Trophoblast cell (in vitro differentiated cells and primary cell): ENCODE measurements around the gene KCNH1.

Experiments used
- DNase-seq, 2 donors: peaks; one replicate each; pipeline ENCODE4 v3.0.0-alpha.2; 2016
- H2AFZ ChIP-seq: 2 replicates; pipeline ENCODE4 v1.6.1; 2013; ENCODE audit warnings: low read length, moderate library complexity, mild to moderate bottlenecking; ENCODE audit not compliant: insufficient read depth, poor library complexity
- H2AK5ac ChIP-seq: 2 replicates; pipeline ENCODE4 v1.6.1; 2013; ENCODE audit warnings: mild to moderate bottlenecking, low read length
- H2BK120ac ChIP-seq: 2 replicates; pipeline ENCODE4 v1.6.1; 2013; ENCODE audit warnings: low read length, mild to moderate bottlenecking, moderate library complexity; ENCODE audit not compliant: insufficient read depth, poor library complexity
- H2BK12ac ChIP-seq: 2 replicates; pipeline ENCODE4 v1.6.1; 2013; ENCODE audit warnings: mild to moderate bottlenecking, low read length, moderate library complexity
- H2BK5ac ChIP-seq: 2 replicates; pipeline ENCODE4 v1.6.1; 2013; ENCODE audit warnings: low read length, low read depth, moderate library complexity, mild to moderate bottlenecking; ENCODE audit not compliant: poor library complexity
- H3K14ac ChIP-seq: 2 replicates; pipeline ENCODE4 v1.6.1; 2013; ENCODE audit warnings: mild to moderate bottlenecking, low read length
- H3K18ac ChIP-seq: 2 replicates; pipeline ENCODE4 v1.6.1; 2013; ENCODE audit warnings: mild to moderate bottlenecking, low read length
- H3K23ac ChIP-seq: 2 replicates; pipeline ENCODE4 v1.6.1; 2013; ENCODE audit warnings: low read length
- H3K27ac ChIP-seq: 2 replicates; pipeline ENCODE4 v1.5.1; 2013; ENCODE audit warnings: low read depth, mild to moderate bottlenecking, inconsistent platforms, low read length, moderate library complexity
- H3K27me3 ChIP-seq: 2 replicates; pipeline ENCODE4 v1.6.1; 2013; ENCODE audit warnings: inconsistent platforms, mild to moderate bottlenecking, low read length, moderate library complexity; ENCODE audit not compliant: insufficient read depth
- H3K36me3 ChIP-seq, 2 experiments: 1 replicate in 1 of 2; 2 replicates in 1 of 2; pipeline ENCODE4 v1.6.1; 2013; ENCODE audit warnings: low read length in 2 of 2, mild to moderate bottlenecking in 2 of 2, moderate library complexity in 1 of 2; ENCODE audit not compliant: insufficient read depth in 2 of 2, control insufficient read depth in 1 of 2
- H3K4ac ChIP-seq: 2 replicates; pipeline ENCODE4 v1.6.1; 2013; ENCODE audit warnings: low read depth, mild to moderate bottlenecking, low read length, moderate library complexity
- H3K4me1 ChIP-seq, 2 experiments: 1 replicate in 1 of 2; 2 replicates in 1 of 2; pipeline ENCODE4 v1.6.1; 2013; ENCODE audit warnings: low read length in 2 of 2, mild to moderate bottlenecking in 2 of 2, moderate library complexity in 1 of 2; ENCODE audit not compliant: insufficient read depth in 2 of 2, control insufficient read depth in 1 of 2
- H3K4me2 ChIP-seq: 2 replicates; pipeline ENCODE4 v1.6.1; 2013; ENCODE audit warnings: inconsistent platforms, mild to moderate bottlenecking, low read length, moderate library complexity
- H3K4me3 ChIP-seq: 2 replicates; pipeline ENCODE4 v1.5.1; 2013; ENCODE audit warnings: mild to moderate bottlenecking, low read depth, low read length, inconsistent platforms
- H3K79me1 ChIP-seq: one replicate; pipeline ENCODE4 v1.6.1; 2013; ENCODE audit warnings: low read length
- H3K79me2 ChIP-seq: 2 replicates; pipeline ENCODE4 v1.6.1; 2013; ENCODE audit warnings: low read length, mild to moderate bottlenecking; ENCODE audit not compliant: control insufficient read depth, insufficient read depth, poor library complexity
- H3K9ac ChIP-seq: 2 replicates; pipeline ENCODE4 v1.6.1; 2013; ENCODE audit warnings: mild to moderate bottlenecking, low read length
- H3K9me3 ChIP-seq: 2 replicates; pipeline ENCODE4 v1.6.1; 2013; ENCODE audit warnings: low read depth, mild to moderate bottlenecking, control low read depth, inconsistent platforms, low read length; ENCODE audit not compliant: insufficient read depth
- H4K12ac ChIP-seq: 2 replicates; pipeline ENCODE4 v1.6.1; 2013; ENCODE audit warnings: low read depth, mild to moderate bottlenecking, low read length, moderate library complexity
- H4K8ac ChIP-seq: 2 replicates; pipeline ENCODE4 v1.6.1; 2013; ENCODE audit warnings: low read depth, mild to moderate bottlenecking, low read length, moderate library complexity
- H4K91ac ChIP-seq: one replicate; pipeline ENCODE4 v1.6.1; 2013; ENCODE audit warnings: low read depth, mild to moderate bottlenecking, low read length, moderate library complexity
- WGBS: extraction: QIAGEN DNeasy Blood & Tissue Kit; methylation state at CpG from one replicate; pipeline ENCODE4 v1.1.7; 2013; ENCODE audit warnings: missing lambda C conversion rate; ENCODE audit not compliant: insufficient read length, insufficient coverage; ENCODE audit errors: extremely low coverage; 5-methylcytosine and 5-hydroxymethylcytosine counted together

Gene KCNH1

GRCh38 chr1:210908791-210909190, 225.2 kb downstream of the KCNH1 start:
- Histone ChIP-seq H3K4me2 (no peak overlapping the region), H3K4ac (no peak overlapping the region), H3K79me1 (no peaks in the 10 kb centered on the region), H3K9me3 (no peaks in the 10 kb centered on the region), H3K36me3 (no peaks in the 10 kb centered on the region), H3K4me3 (no peak overlapping the region), H4K8ac (no peak overlapping the region), H3K4me1 (peaks cover 0 to 9% of the 10 kb centered on the region in 2 experiments), H2AFZ (no peak overlapping the region), H3K23ac (no peak overlapping the region), H3K79me2 (no peaks in the 10 kb centered on the region), H3K9ac (no peak overlapping the region), H2BK12ac (no peak overlapping the region), H2BK5ac (no peak overlapping the region), H3K14ac (no peak overlapping the region), H3K18ac (no peak overlapping the region), H4K91ac (no peak overlapping the region), H3K27ac (no peak overlapping the region), H4K12ac (no peak overlapping the region), H3K27me3 (no peaks in the 10 kb centered on the region), H2BK120ac (no peak overlapping the region), H2AK5ac (no peak overlapping the region)
- no peak for DNase-seq
- no CpG with 5 or more reads among the region's 3 CpGs for WGBS

GRCh38 chr1:210908257-210908656, 225.7 kb downstream of the KCNH1 start:
- H3K4me1 ChIP-seq = peaks cover 0 to 9% of the 10 kb centered on the region in 2 experiments
- H3K18ac ChIP-seq = no peak overlapping the region
- no peak overlapping the region for H3K14ac ChIP-seq
- no peak overlapping the region for H3K4me3 ChIP-seq
- no peaks in the 10 kb centered on the region for H3K79me2 ChIP-seq
- H3K23ac ChIP-seq = no peak overlapping the region
- H4K8ac ChIP-seq = no peak overlapping the region
- DNase-seq = no peak
- H2AK5ac ChIP-seq = no peak overlapping the region
- no peak overlapping the region for H4K12ac ChIP-seq
- no peaks in the 10 kb centered on the region for H3K9me3 ChIP-seq
- H3K9ac ChIP-seq = no peak overlapping the region
- no peaks in the 10 kb centered on the region for H3K36me3 ChIP-seq
- no peak overlapping the region for H2BK5ac ChIP-seq
- H3K4ac ChIP-seq = no peak overlapping the region
- H4K91ac ChIP-seq = no peak overlapping the region
- WGBS = no CpG with 5 or more reads among the region's 5 CpGs
- H2BK120ac ChIP-seq = no peak overlapping the region
- H3K27ac ChIP-seq = no peak overlapping the region
- H3K4me2 ChIP-seq = no peak overlapping the region
- H3K27me3 ChIP-seq = no peaks in the 10 kb centered on the region
- H2AFZ ChIP-seq = no peak overlapping the region
- H3K79me1 ChIP-seq = no peaks in the 10 kb centered on the region
- H2BK12ac ChIP-seq = no peak overlapping the region

- DNase-seq = no peak
- H3K27ac ChIP-seq = no peak overlapping the region
- H3K9ac ChIP-seq = no peak overlapping the region
- no peak overlapping the region for H3K4me2 ChIP-seq
- H2AFZ ChIP-seq = no peak overlapping the region
- no peak overlapping the region for H3K4me3 ChIP-seq
- H3K18ac ChIP-seq = no peak overlapping the region
- WGBS = no CpG with 5 or more reads among the region's 1 CpG
- H3K23ac ChIP-seq = no peak overlapping the region
- no peaks in the 10 kb centered on the region for H3K79me2 ChIP-seq
- H2AK5ac ChIP-seq = no peak overlapping the region
- H4K91ac ChIP-seq = no peak overlapping the region
- H3K79me1 ChIP-seq = no peaks in the 10 kb centered on the region
- no peak overlapping the region for H3K4ac ChIP-seq
- H2BK12ac ChIP-seq = no peak overlapping the region
- no peak overlapping the region for H4K12ac ChIP-seq
- H3K9me3 ChIP-seq = no peaks in the 10 kb centered on the region
- H3K14ac ChIP-seq = no peak overlapping the region
- no peak overlapping the region for H2BK5ac ChIP-seq
- H2BK120ac ChIP-seq = no peak overlapping the region
- no peaks in the 10 kb centered on the region for H3K36me3 ChIP-seq
- no peaks in the 10 kb centered on the region for H3K27me3 ChIP-seq
- H3K4me1 ChIP-seq = peaks cover 0 to 10% of the 10 kb centered on the region in 2 experiments
- H4K8ac ChIP-seq = no peak overlapping the region
Measured at GRCh38 chr1:210907251-210907805, 226.6 kb downstream of the KCNH1 start.

GRCh38 chr1:210905944-210906453, 227.9 kb downstream of the KCNH1 start:
- Histone ChIP-seq H3K14ac (no peak overlapping the region), H3K4me2 (no peak overlapping the region), H3K27ac (no peak overlapping the region), H2BK5ac (no peak overlapping the region), H4K12ac (no peak overlapping the region), H2AK5ac (no peak overlapping the region), H3K4me3 (no peak overlapping the region), H2BK12ac (no peak overlapping the region), H3K27me3 (no peaks in the 10 kb centered on the region), H3K36me3 (no peaks in the 10 kb centered on the region), H3K4me1 (peaks cover 0 to 15% of the 10 kb centered on the region in 2 experiments), H4K91ac (no peak overlapping the region), H4K8ac (no peak overlapping the region), H3K79me2 (no peaks in the 10 kb centered on the region), H3K9me3 (peaks cover 2% of the 10 kb centered on the region), H3K79me1 (no peaks in the 10 kb centered on the region), H3K18ac (no peak overlapping the region), H3K23ac (no peak overlapping the region), H2AFZ (no peak overlapping the region), H2BK120ac (no peak overlapping the region), H3K4ac (no peak overlapping the region), H3K9ac (no peak overlapping the region)
- DNase-seq = no peak
- 100% methylated on average over 1 of the region's 7 CpGs for WGBS
